Measurements from ENCODE around the gene DELE1.

DNA sequence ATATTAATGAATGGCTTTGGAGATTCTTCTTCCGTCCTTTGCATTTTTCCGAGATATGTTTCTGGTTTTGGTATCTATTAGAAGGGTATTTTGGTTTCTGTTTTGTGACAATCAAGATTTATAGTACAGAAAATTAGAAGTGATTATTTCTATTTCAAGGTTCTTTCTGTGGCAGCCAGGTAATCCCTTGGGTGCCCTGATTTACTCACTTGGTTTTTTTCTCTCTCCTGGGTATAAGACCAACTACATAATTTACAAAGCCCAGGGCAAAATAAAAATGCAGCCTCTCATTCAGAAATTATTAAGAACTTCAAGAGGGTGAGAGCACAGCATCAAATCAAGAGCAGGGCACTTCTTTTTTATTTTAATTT, 43.3 kb downstream of the DELE1 start:
- no peak for TF ChIP-seq POLR2A (IDR thresholded peaks at IDR 0.05)
- TF ChIP-seq, protein P1, sequence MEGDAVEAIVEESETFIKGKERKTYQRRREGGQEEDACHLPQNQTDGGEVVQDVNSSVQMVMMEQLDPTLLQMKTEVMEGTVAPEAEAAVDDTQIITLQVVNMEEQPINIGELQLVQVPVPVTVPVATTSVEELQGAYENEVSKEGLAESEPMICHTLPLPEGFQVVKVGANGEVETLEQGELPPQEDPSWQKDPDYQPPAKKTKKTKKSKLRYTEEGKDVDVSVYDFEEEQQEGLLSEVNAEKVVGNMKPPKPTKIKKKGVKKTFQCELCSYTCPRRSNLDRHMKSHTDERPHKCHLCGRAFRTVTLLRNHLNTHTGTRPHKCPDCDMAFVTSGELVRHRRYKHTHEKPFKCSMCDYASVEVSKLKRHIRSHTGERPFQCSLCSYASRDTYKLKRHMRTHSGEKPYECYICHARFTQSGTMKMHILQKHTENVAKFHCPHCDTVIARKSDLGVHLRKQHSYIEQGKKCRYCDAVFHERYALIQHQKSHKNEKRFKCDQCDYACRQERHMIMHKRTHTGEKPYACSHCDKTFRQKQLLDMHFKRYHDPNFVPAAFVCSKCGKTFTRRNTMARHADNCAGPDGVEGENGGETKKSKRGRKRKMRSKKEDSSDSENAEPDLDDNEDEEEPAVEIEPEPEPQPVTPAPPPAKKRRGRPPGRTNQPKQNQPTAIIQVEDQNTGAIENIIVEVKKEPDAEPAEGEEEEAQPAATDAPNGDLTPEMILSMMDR (IDR thresholded peaks at IDR 0.05) = no peak
